ENCODE data around the gene DLGAP1. TPM values are rescaled to one million over a fixed set of nuclear protein-coding genes. Genes with fewer than 3 reads are reported as not detected.

Gene DLGAP1
- total RNA-seq, 1 experiment from 2014 or later: 23.2 TPM

GRCh38 chr18:4245456-4245855, 209.7 kb downstream of the DLGAP1 start:
- Histone ChIP-seq H4K91ac (ENCODE audit: insufficient read length, low read depth, low read length) (no peak overlapping the region), H2AFZ (ENCODE audit: low read length) (no peak overlapping the region), H2BK20ac (ENCODE audit: low read depth, low read length, poor library complexity, severe bottlenecking) (no peak overlapping the region), H3K14ac (ENCODE audit: insufficient read depth, low read length) (no peak overlapping the region), H2AK5ac (ENCODE audit: insufficient read length, low read length) (no peak overlapping the region), H2BK12ac (ENCODE audit: insufficient read length, low read depth, low read length) (no peak overlapping the region), H2BK5ac (ENCODE audit: insufficient read length, low read length) (no peak overlapping the region), H4K5ac (ENCODE audit: insufficient read length, low read depth, low read length) (no peak overlapping the region), H2BK120ac (ENCODE audit: low read depth, low read length, poor library complexity, severe bottlenecking) (no peak overlapping the region), H3K4ac (ENCODE audit: low read depth, low read length) (no peak overlapping the region), H4K8ac (replicated peaks; ENCODE audit: insufficient read length, low read depth, low read length) (no peak overlapping the region), H3K56ac (ENCODE audit: insufficient read length, low read depth, low read length) (no peak overlapping the region), H3K9ac (ENCODE audit: extremely low read depth, insufficient read length, low read length) (no peak overlapping the region), H3K27ac (ENCODE audit: insufficient read length, low read depth, low read length) (no peak overlapping the region), H3K23ac (ENCODE audit: insufficient read length, low read depth, low read length) (no peak overlapping the region), H3K18ac (ENCODE audit: insufficient read length, low read depth, low read length) (no peak overlapping the region), H2BK15ac (ENCODE audit: low read depth, low read length) (no peak overlapping the region), H3T11ph (ENCODE audit: low read length) (no peak overlapping the region), H4K20me1 (ENCODE audit: control insufficient read depth, insufficient read depth, insufficient read length) (no peaks in the 10 kb centered on the region), H3K9me3 (ENCODE audit: control insufficient read depth, low read depth, low read length) (no peaks in the 10 kb centered on the region), H3K79me1 (ENCODE audit: insufficient read depth, low read depth, low read length, poor library complexity, severe bottlenecking) (no peaks in the 10 kb centered on the region), H3K4me2 (ENCODE audit: insufficient read depth, insufficient read length, low read length) (no peak overlapping the region), H3K23me2 (ENCODE audit: insufficient read length, low read depth, low read length, poor library complexity, severe bottlenecking) (no peaks in the 10 kb centered on the region), H3K27me3 (ENCODE audit: insufficient read depth, low read length) (peaks cover 6% of the 10 kb centered on the region; the same call in 1 of the 2 replicates), H3K79me2 (ENCODE audit: insufficient read depth, low read length) (no peaks in the 10 kb centered on the region), H3K4me1 (ENCODE audit: insufficient read depth, low read length) (peaks cover 4% of the 10 kb centered on the region; the same call in 1 of the 2 replicates)
- no peak for DNase-seq
- Mint-ChIP-seq H3K36me3 (ENCODE audit: insufficient read depth in 1 of 3, low read depth in 3 of 3) (no peaks in the 10 kb centered on the region; a peak in 1 of 7 replicates), H3K27ac (peak overlapping the region in 1 of 3 experiments; percentile 8; a peak in 1 of 7 replicates), H3K9me3 (no peaks in the 10 kb centered on the region), H3K4me3 (no peak overlapping the region), H3K4me1 (peaks cover 44 to 53% of the 10 kb centered on the region in 2 experiments), H3K27me3 (ENCODE audit: low read depth) (peaks cover 10% of the 10 kb centered on the region)
- WGBS (ENCODE audit: extremely low coverage, insufficient read length, low lambda C conversion rate): no CpG with 5 or more reads among the region's 3 CpGs
- no peak for TF ChIP-seq CTCF (conservative IDR thresholded peaks at IDR 0.05)
